ENCODE results near the gene WNT2B.

The WNT2B gene

GRCh38 chr1:112558634-112559033, 49.9 kb downstream of the WNT2B start:
- no peak for TF ChIP-seq CTCF (conservative IDR thresholded peaks at IDR 0.05; ENCODE audit: low read depth, low read length)
- DNase-seq (ENCODE audit: low read depth): peak; percentile 35
- H3K4me3 ChIP-seq (ENCODE audit: low read length): no peak overlapping the region

- TF ChIP-seq CTCF (conservative IDR thresholded peaks at IDR 0.05; ENCODE audit: low read depth, low read length): no peak
- DNase-seq (ENCODE audit: low read depth): no peak
- no peak overlapping the region for H3K4me3 ChIP-seq (ENCODE audit: low read length)
Measured at GRCh38 chr1:112563341-112563740, 54.6 kb downstream of the WNT2B start.

GRCh38 chr1:112564081-112564480, 55.3 kb downstream of the WNT2B start:
- TF ChIP-seq CTCF (conservative IDR thresholded peaks at IDR 0.05; ENCODE audit: low read depth, low read length): no peak
- DNase-seq (ENCODE audit: low read depth): no peak
- H3K4me3 ChIP-seq (ENCODE audit: low read length): no peak overlapping the region

GRCh38 chr1:112565800-112566199, 57.0 kb downstream of the WNT2B start:
- TF ChIP-seq CTCF (conservative IDR thresholded peaks at IDR 0.05; ENCODE audit: low read depth, low read length): no peak
- H3K4me3 ChIP-seq (ENCODE audit: low read length): no peak overlapping the region
- no peak for DNase-seq (ENCODE audit: low read depth)

- no peak for TF ChIP-seq CTCF (conservative IDR thresholded peaks at IDR 0.05; ENCODE audit: low read depth, low read length)
- H3K4me3 ChIP-seq (ENCODE audit: low read length): no peak overlapping the region
- peak; percentile 59 for DNase-seq (ENCODE audit: low read depth)
Measured at GRCh38 chr1:112575154-112575804, 66.5 kb downstream of the WNT2B start.

- DNase-seq (ENCODE audit: low read depth): no peak
- TF ChIP-seq CTCF (conservative IDR thresholded peaks at IDR 0.05; ENCODE audit: low read depth, low read length): no peak
- H3K4me3 ChIP-seq (ENCODE audit: low read length): no peak overlapping the region
Measured at GRCh38 chr1:112576240-112576639, 67.5 kb downstream of the WNT2B start.
